Activated naive CD8-positive, alpha-beta T cell treated with anti-CD3 and anti-CD28 coated beads for 36 hours (primary cell): Measurements from ENCODE around the gene MARS1. TPM values are rescaled to one million over a fixed set of nuclear protein-coding genes. Genes with fewer than 3 reads are reported as not detected.
"Not testable (repeated sequence)": the region's sequence is repeated elsewhere in the genome, so short reads cannot be mapped to it uniquely, and the experiment has no call there.

ENCODE experiments used
- DNase-seq: peaks from one replicate; pipeline ENCODE4 v3.0.0; 2021
- H3K27ac Mint-ChIP-seq: one replicate; pipeline ENCODE4 v1.8.0; 2022; ENCODE audit warnings: mild to moderate bottlenecking, moderate library complexity, mixed read lengths
- H3K27me3 Mint-ChIP-seq: one replicate; pipeline ENCODE4 v1.8.0; 2022; ENCODE audit warnings: mild to moderate bottlenecking, mixed read lengths
- H3K36me3 Mint-ChIP-seq: one replicate; pipeline ENCODE4 v1.8.0; 2021; ENCODE audit warnings: mild to moderate bottlenecking, mixed read lengths
- H3K4me1 Mint-ChIP-seq: one replicate; pipeline ENCODE4 v1.8.0; 2021; ENCODE audit warnings: mixed read lengths
- H3K4me3 Mint-ChIP-seq: one replicate; pipeline ENCODE4 v1.8.0; 2022; ENCODE audit warnings: mild to moderate bottlenecking, moderate library complexity, mixed read lengths
- H3K9me3 Mint-ChIP-seq: one replicate; pipeline ENCODE4 v1.8.0; 2022; ENCODE audit warnings: mixed read lengths
- total RNA-seq, 2 experiments: library from RNA; stranded (reverse); gene quantifications; one replicate each; pipeline ENCODE4 v1.2.3, GENCODE V29; 2021

MARS1 gene
- total RNA-seq, 2 experiments from 2014 or later, result 423 to 460 TPM

DNA sequence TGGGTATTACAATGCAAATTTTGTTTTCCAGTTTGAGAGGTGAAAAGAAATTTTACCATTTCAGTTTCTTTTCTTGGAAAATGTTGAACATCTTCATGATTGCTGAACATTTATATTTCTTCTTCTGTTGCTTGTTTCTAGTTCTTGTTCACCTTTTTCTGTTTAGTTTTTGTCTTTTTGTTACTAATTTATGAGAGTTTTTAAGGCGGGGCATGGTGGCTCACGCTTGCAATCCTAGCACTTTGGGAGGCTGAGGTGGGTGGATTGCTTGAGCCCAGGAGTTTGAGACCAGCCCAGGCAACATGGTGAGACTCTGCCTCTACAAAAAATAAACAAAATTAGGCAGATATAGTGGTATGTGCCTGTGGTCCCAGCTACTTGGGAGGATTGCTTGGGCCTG is 72.6 kb downstream of the MARS1 start:
- Mint-ChIP-seq H3K36me3 (no peaks in the 10 kb centered on the region), H3K9me3 (no peaks in the 10 kb centered on the region), H3K27ac (no peak overlapping the region), H3K4me1 (no peaks in the 10 kb centered on the region), H3K4me3 (no peak overlapping the region), H3K27me3 (no peaks in the 10 kb centered on the region)
- no peak for DNase-seq

DNA sequence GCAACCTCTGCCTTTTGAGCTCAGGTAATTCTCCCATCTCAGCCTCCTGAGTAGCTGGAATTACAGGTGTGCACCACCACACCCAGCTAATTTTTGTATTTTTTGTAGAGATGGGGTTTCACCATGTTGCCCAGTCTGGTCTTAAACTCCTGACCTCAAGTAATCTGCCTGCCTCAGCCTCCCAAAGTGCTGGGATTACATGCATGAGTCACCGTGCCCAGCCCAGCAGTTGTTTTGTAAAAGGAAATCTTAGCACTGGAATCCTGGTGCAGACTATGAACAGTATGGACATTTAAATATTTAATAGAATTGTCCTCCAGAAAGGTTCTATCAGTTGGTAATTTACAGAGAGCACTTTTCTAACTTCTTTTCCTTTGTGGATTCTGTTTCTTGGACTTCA is 73.2 kb downstream of the MARS1 start:
- not testable (repeated sequence) for H3K36me3 Mint-ChIP-seq, H3K4me3 Mint-ChIP-seq, H3K27me3 Mint-ChIP-seq, H3K27ac Mint-ChIP-seq, DNase-seq, H3K4me1 Mint-ChIP-seq, H3K9me3 Mint-ChIP-seq

DNA sequence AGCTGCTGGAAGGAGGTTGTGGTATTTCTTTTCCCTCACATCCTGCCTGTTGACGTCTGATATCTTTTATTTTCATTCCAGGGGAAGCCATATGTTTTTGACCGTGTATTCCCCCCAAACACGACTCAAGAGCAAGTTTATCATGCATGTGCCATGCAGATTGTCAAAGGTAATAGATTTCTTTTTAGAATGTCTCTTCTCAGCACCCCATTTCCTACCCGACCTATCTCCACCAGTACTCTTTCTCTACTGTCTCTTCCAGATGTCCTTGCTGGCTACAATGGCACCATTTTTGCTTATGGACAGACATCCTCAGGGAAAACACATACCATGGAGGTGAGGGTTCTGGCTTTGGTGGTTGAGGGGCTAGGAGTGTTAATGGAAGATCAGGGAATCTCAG is 75.5 kb downstream of the MARS1 start:
- H3K27ac Mint-ChIP-seq, result no peak overlapping the region
- no peaks in the 10 kb centered on the region for H3K27me3 Mint-ChIP-seq
- no peak for DNase-seq
- H3K36me3 Mint-ChIP-seq, result peaks cover 2% of the 10 kb centered on the region
- H3K4me1 Mint-ChIP-seq, result no peaks in the 10 kb centered on the region
- H3K9me3 Mint-ChIP-seq, result no peaks in the 10 kb centered on the region
- H3K4me3 Mint-ChIP-seq, result no peak overlapping the region

DNA sequence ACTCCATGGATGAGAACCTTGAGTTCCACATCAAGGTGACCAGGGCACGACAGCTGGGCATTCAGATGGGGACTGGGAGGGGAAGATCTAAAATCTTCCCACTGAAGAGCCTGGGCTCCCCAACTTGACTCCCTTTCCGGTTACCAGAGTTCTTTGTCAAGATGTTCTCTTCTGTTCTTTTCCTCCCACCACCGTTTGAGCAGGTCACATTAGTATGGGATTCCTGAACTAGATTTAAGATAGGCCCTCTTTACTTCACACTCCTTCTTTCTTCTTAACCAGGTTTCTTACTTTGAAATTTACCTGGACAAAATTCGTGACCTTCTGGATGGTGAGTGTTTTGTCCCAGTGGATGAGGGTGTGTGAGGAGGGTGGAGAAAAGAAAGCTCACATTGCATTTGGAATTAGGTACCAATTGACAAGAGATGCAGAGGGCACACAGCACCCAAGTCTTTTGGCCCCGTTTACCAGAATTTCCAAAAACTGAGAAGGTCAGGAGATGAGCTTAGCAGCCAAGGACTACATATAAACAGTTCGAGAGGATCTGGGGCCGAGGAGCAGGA is 76.4 kb downstream of the MARS1 start:
- Mint-ChIP-seq H3K9me3 (no peaks in the 10 kb centered on the region), H3K27me3 (no peaks in the 10 kb centered on the region), H3K36me3 (peaks cover 2% of the 10 kb centered on the region), H3K4me3 (no peak overlapping the region), H3K4me1 (no peaks in the 10 kb centered on the region), H3K27ac (no peak overlapping the region)
- no peak for DNase-seq

Other genes with a start within 250 kb of the MARS1 start
- 1 to 10 TPM; 2.0 to 2.6 TPM for gene STAC3, start 236.9 kb upstream of the MARS1 start, total RNA-seq
- gene R3HDM2, start 57.0 kb upstream of the MARS1 start, total RNA-seq, result 10 to 100 TPM; 22.8 to 24.2 TPM
- gene INHBC, start 53.3 kb upstream of the MARS1 start, total RNA-seq, result not detected
- 1 to 10 TPM; 1.2 to 1.7 TPM for gene INHBE, start 32.8 kb upstream of the MARS1 start, total RNA-seq
- gene GLI1, start 28.3 kb upstream of the MARS1 start, total RNA-seq, result under 1 TPM; 0.56 to 0.62 TPM
- gene ARHGAP9, start 8.2 kb upstream of the MARS1 start, total RNA-seq, result 100 to 1,000 TPM; 154 to 162 TPM
- 10 to 100 TPM; 30.7 to 33.4 TPM for gene DDIT3, start 32.4 kb downstream of the MARS1 start, total RNA-seq
- gene MBD6, start 34.8 kb downstream of the MARS1 start, total RNA-seq, result 10 to 100 TPM; 38.5 to 44.8 TPM
- 10 to 100 TPM; 73.6 to 81.3 TPM for gene DCTN2, start 59.1 kb downstream of the MARS1 start, total RNA-seq
- 1 to 10 TPM; 1.5 to 1.7 TPM for gene KIF5A, start 62.0 kb downstream of the MARS1 start, total RNA-seq
- gene PIP4K2C, start 103.1 kb downstream of the MARS1 start, total RNA-seq, result 10 to 100 TPM; 17.1 to 18.5 TPM
- 10 to 100 TPM; 18.9 to 20.2 TPM for gene DTX3, start 116.8 kb downstream of the MARS1 start, total RNA-seq
- 1 to 10 TPM; 1.9 to 2.2 TPM for gene ARHGEF25, start 123.4 kb downstream of the MARS1 start, total RNA-seq
- gene B4GALNT1, start 145.1 kb downstream of the MARS1 start, total RNA-seq, result 1 to 10 TPM; 1.5 TPM
- gene OS9, start 206.1 kb downstream of the MARS1 start, total RNA-seq, result 10 to 100 TPM; 53.7 to 59.8 TPM